ENCODE measurements around the gene PTPRH. TPM values are rescaled to one million over a fixed set of nuclear protein-coding genes. Genes with fewer than 3 reads are reported as not detected.

The PTPRH gene
- total and polyA plus RNA-seq, 2 experiments from 2014 or later = 2.3 to 3.0 TPM

- Histone ChIP-seq H3K4me3 (no peak overlapping the region), H3K27ac (no peak overlapping the region), H3K36me3 (no peaks in the 10 kb centered on the region), H3K27me3 (no peaks in the 10 kb centered on the region), H3K9me3 (ENCODE audit: low read depth) (no peaks in the 10 kb centered on the region), H3K4me1 (ENCODE audit: low read depth) (no peaks in the 10 kb centered on the region)
- no peak for TF ChIP-seq CTCF (IDR thresholded peaks at IDR 0.05; ENCODE audit: low read depth, low read length)
- no peak for DNase-seq (ENCODE audit: low read depth in 1 of 2, low spot score in 1 of 2)
Measured at GRCh38 chr19:55131421-55131820, 77.9 kb downstream of the PTPRH start.

Other genes with a start within 250 kb of the PTPRH start
- gene NLRP2, start 243.1 kb downstream of the PTPRH start, total RNA-seq = 22.0 and 28.3 TPM in 2 replicates
- 16.8 and 22.9 TPM in 2 replicates for gene NLRP2, start 243.1 kb downstream of the PTPRH start, polyA plus RNA-seq
- gene GP6, start 171.2 kb downstream of the PTPRH start, total RNA-seq = 0.42 and 1.7 TPM in 2 replicates
- 0.24 TPM in 1 of 2 replicates, not detected in the other for gene GP6, start 171.2 kb downstream of the PTPRH start, polyA plus RNA-seq
- gene RDH13, start 146.4 kb downstream of the PTPRH start, total RNA-seq = 31.9 and 41.0 TPM in 2 replicates
- gene RDH13, start 146.4 kb downstream of the PTPRH start, polyA plus RNA-seq = 23.7 and 27.4 TPM in 2 replicates
- 2.0 and 3.9 TPM in 2 replicates for gene EPS8L1, start 133.6 kb downstream of the PTPRH start, total RNA-seq
- 1.1 and 1.2 TPM in 2 replicates for gene EPS8L1, start 133.6 kb downstream of the PTPRH start, polyA plus RNA-seq
- gene PPP1R12C, start 91.9 kb downstream of the PTPRH start, total RNA-seq = 107 and 120 TPM in 2 replicates
- 32.9 and 38.0 TPM in 2 replicates for gene PPP1R12C, start 91.9 kb downstream of the PTPRH start, polyA plus RNA-seq
- gene TNNT1, start 60.3 kb downstream of the PTPRH start, total RNA-seq = 16.1 and 25.0 TPM in 2 replicates
- gene TNNT1, start 60.3 kb downstream of the PTPRH start, polyA plus RNA-seq = 34.7 and 35.5 TPM in 2 replicates
- 64.5 and 78.6 TPM in 2 replicates for gene TNNI3, start 51.8 kb downstream of the PTPRH start, total RNA-seq
- 49.8 and 85.5 TPM in 2 replicates for gene TNNI3, start 51.8 kb downstream of the PTPRH start, polyA plus RNA-seq
- 3.2 and 3.5 TPM in 2 replicates for gene DNAAF3, start 42.9 kb downstream of the PTPRH start, total RNA-seq
- 7.6 and 14.3 TPM in 2 replicates for gene DNAAF3, start 42.9 kb downstream of the PTPRH start, polyA plus RNA-seq
- gene SYT5, start 29.2 kb downstream of the PTPRH start, total RNA-seq = 0.12 and 0.53 TPM in 2 replicates
- not detected in 2 replicates for gene SYT5, start 29.2 kb downstream of the PTPRH start, polyA plus RNA-seq
- 4.2 and 4.7 TPM in 2 replicates for gene TMEM86B, start 19.3 kb upstream of the PTPRH start, total RNA-seq
- 2.6 and 5.3 TPM in 2 replicates for gene TMEM86B, start 19.3 kb upstream of the PTPRH start, polyA plus RNA-seq
- 87.9 and 91.7 TPM in 2 replicates for gene PPP6R1, start 49.5 kb upstream of the PTPRH start, total RNA-seq
- 98.7 and 101 TPM in 2 replicates for gene PPP6R1, start 49.5 kb upstream of the PTPRH start, polyA plus RNA-seq
- 47.2 and 77.7 TPM in 2 replicates for gene HSPBP1, start 70.6 kb upstream of the PTPRH start, total RNA-seq
- gene HSPBP1, start 70.6 kb upstream of the PTPRH start, polyA plus RNA-seq = 68.9 and 123 TPM in 2 replicates
- gene BRSK1, start 74.5 kb upstream of the PTPRH start, total RNA-seq = 34.4 and 34.7 TPM in 2 replicates
- 3.5 and 5.6 TPM in 2 replicates for gene BRSK1, start 74.5 kb upstream of the PTPRH start, polyA plus RNA-seq
- not detected in 2 replicates for gene TMEM150B, start 115.8 kb upstream of the PTPRH start, total RNA-seq
- not detected in 2 replicates for gene TMEM150B, start 115.8 kb upstream of the PTPRH start, polyA plus RNA-seq
- 58.9 and 82.4 TPM in 2 replicates for gene KMT5C, start 130.4 kb upstream of the PTPRH start, total RNA-seq
- 63.5 and 81.7 TPM in 2 replicates for gene KMT5C, start 130.4 kb upstream of the PTPRH start, polyA plus RNA-seq
- not detected in 2 replicates for gene COX6B2, start 145.2 kb upstream of the PTPRH start, total RNA-seq
- gene COX6B2, start 145.2 kb upstream of the PTPRH start, polyA plus RNA-seq = 0.06 and 0.17 TPM in 2 replicates
- gene GARIN5B, start 153.8 kb upstream of the PTPRH start, total RNA-seq = not detected in 2 replicates
- gene GARIN5B, start 153.8 kb upstream of the PTPRH start, polyA plus RNA-seq = not detected in 2 replicates
- gene IL11, start 161.0 kb upstream of the PTPRH start, total RNA-seq = 0.12 and 0.49 TPM in 2 replicates
- 0.72 TPM in 1 of 2 replicates, not detected in the other for gene IL11, start 161.0 kb upstream of the PTPRH start, polyA plus RNA-seq
- not detected in 2 replicates for gene TMEM190, start 167.3 kb upstream of the PTPRH start, total RNA-seq
- gene TMEM190, start 167.3 kb upstream of the PTPRH start, polyA plus RNA-seq = 0.85 and 1.3 TPM in 2 replicates
- 0.27 and 0.35 TPM in 2 replicates for gene TMEM238, start 174.8 kb upstream of the PTPRH start, total RNA-seq
- gene TMEM238, start 174.8 kb upstream of the PTPRH start, polyA plus RNA-seq = 1.7 and 4.0 TPM in 2 replicates
- 757 and 1,325 TPM in 2 replicates for gene RPL28, start 176.4 kb upstream of the PTPRH start, total RNA-seq
- 273 and 320 TPM in 2 replicates for gene RPL28, start 176.4 kb upstream of the PTPRH start, polyA plus RNA-seq
- gene UBE2S, start 198.3 kb upstream of the PTPRH start, total RNA-seq = 54.2 and 244 TPM in 2 replicates
- gene UBE2S, start 198.3 kb upstream of the PTPRH start, polyA plus RNA-seq = 164 and 471 TPM in 2 replicates
- not detected in 2 replicates for gene SHISA7, start 233.8 kb upstream of the PTPRH start, total RNA-seq
- gene SHISA7, start 233.8 kb upstream of the PTPRH start, polyA plus RNA-seq = not detected in 2 replicates

Data from cardiac muscle cell (in vitro differentiated cells and primary cell).